Osteocyte (in vitro differentiated cells): ENCODE results near the gene ADAT2. TPM values are rescaled to one million over a fixed set of nuclear protein-coding genes. Genes with fewer than 3 reads are reported as not detected.
A peak's percentile ranks its signal among the peaks of the same experiment; 100 is the strongest.

Experiments
- DNase-seq: peaks from one replicate; pipeline ENCODE4 v3.0.0; 2021; ENCODE audit warnings: mixed read lengths; ENCODE audit not compliant: unreplicated experiment; ENCODE audit errors: extremely low spot score
- H3K27ac Mint-ChIP-seq: one replicate; pipeline ENCODE4 v1.8.0; 2021; ENCODE audit warnings: mild to moderate bottlenecking, mixed read lengths; ENCODE audit not compliant: unreplicated experiment
- H3K27me3 Mint-ChIP-seq: one replicate; pipeline ENCODE4 v1.8.0; 2021; ENCODE audit warnings: mixed read lengths; ENCODE audit not compliant: unreplicated experiment
- H3K36me3 Mint-ChIP-seq: one replicate; pipeline ENCODE4 v1.8.0; 2021; ENCODE audit warnings: mixed read lengths; ENCODE audit not compliant: unreplicated experiment
- H3K4me1 Mint-ChIP-seq: one replicate; pipeline ENCODE4 v1.8.0; 2021; ENCODE audit warnings: mixed read lengths; ENCODE audit not compliant: unreplicated experiment
- H3K4me3 Mint-ChIP-seq: one replicate; pipeline ENCODE4 v1.8.0; 2021; ENCODE audit warnings: mild to moderate bottlenecking, moderate library complexity, mixed read lengths; ENCODE audit not compliant: unreplicated experiment
- H3K9me3 Mint-ChIP-seq: one replicate; pipeline ENCODE4 v1.8.0; 2021; ENCODE audit warnings: mixed read lengths; ENCODE audit not compliant: unreplicated experiment
- CTCF ChIP-seq: fragments of 200-600 bp; sonication (generic); IDR thresholded peaks from 2 replicates; pipeline ENCODE4 v1.5.0; 2021; ENCODE audit warnings: antibody characterized with exemption, mild to moderate bottlenecking, moderate library complexity
- total RNA-seq: library from RNA; stranded (reverse); gene quantifications from 2 replicates; pipeline ENCODE4 v1.2.1, GENCODE V29; 2021

Gene ADAT2
- total RNA-seq, 1 donor from 2014 or later = 4.3 TPM

- TF ChIP-seq CTCF = no peak
- Mint-ChIP-seq H3K9me3 (no peaks in the 10 kb centered on the region), H3K4me3 (no peak overlapping the region), H3K36me3 (peaks cover 3% of the 10 kb centered on the region), H3K4me1 (no peaks in the 10 kb centered on the region), H3K27ac (no peak overlapping the region), H3K27me3 (peaks cover 18% of the 10 kb centered on the region)
- DNase-seq = no peak
Observed at GRCh38 chr6:143385636-143386035, 64.9 kb downstream of the ADAT2 start.

GRCh38 chr6:143376861-143377260 lies 73.6 kb downstream of the ADAT2 start:
- Mint-ChIP-seq H3K4me1 (peaks cover 18% of the 10 kb centered on the region), H3K36me3 (no peaks in the 10 kb centered on the region), H3K9me3 (no peaks in the 10 kb centered on the region), H3K4me3 (no peak overlapping the region), H3K27me3 (peaks cover 23% of the 10 kb centered on the region), H3K27ac (no peak overlapping the region)
- DNase-seq = no peak
- no peak for TF ChIP-seq CTCF

GRCh38 chr6:143376375-143376774 lies 74.1 kb downstream of the ADAT2 start:
- Mint-ChIP-seq H3K4me3 (no peak overlapping the region), H3K4me1 (peaks cover 18% of the 10 kb centered on the region), H3K27ac (no peak overlapping the region), H3K9me3 (no peaks in the 10 kb centered on the region), H3K36me3 (no peaks in the 10 kb centered on the region), H3K27me3 (peaks cover 19% of the 10 kb centered on the region)
- no peak for DNase-seq
- no peak for TF ChIP-seq CTCF

GRCh38 chr6:143375022-143375585 lies 75.4 kb downstream of the ADAT2 start:
- Mint-ChIP-seq H3K4me1 (peaks cover 18% of the 10 kb centered on the region), H3K27me3 (peaks cover 9% of the 10 kb centered on the region), H3K27ac (no peak overlapping the region), H3K36me3 (no peaks in the 10 kb centered on the region), H3K4me3 (no peak overlapping the region), H3K9me3 (no peaks in the 10 kb centered on the region)
- no peak for DNase-seq
- TF ChIP-seq CTCF = no peak

GRCh38 chr6:143374014-143374413 lies 76.5 kb downstream of the ADAT2 start:
- peak overlapping the region; percentile 19 for H3K27ac Mint-ChIP-seq
- H3K36me3 Mint-ChIP-seq = no peaks in the 10 kb centered on the region
- no peak for DNase-seq
- no peaks in the 10 kb centered on the region for H3K9me3 Mint-ChIP-seq
- no peak overlapping the region for H3K4me3 Mint-ChIP-seq
- peaks cover 3% of the 10 kb centered on the region for H3K27me3 Mint-ChIP-seq
- peaks cover 18% of the 10 kb centered on the region for H3K4me1 Mint-ChIP-seq
- peak; percentile 16 for TF ChIP-seq CTCF

Other genes with a start within 250 kb of the ADAT2 start
- 14.7 and 17.9 TPM in 2 replicates for gene PEX3, start 110 bp upstream of the ADAT2 start, total RNA-seq
- 58.7 and 63.8 TPM in 2 replicates for gene FUCA2, start 61.0 kb upstream of the ADAT2 start, total RNA-seq
- gene PHACTR2, start 227.3 kb upstream of the ADAT2 start, total RNA-seq = 295 and 312 TPM in 2 replicates